GM23338 (cell line): ENCODE measurements around the gene UBN1. TPM values are rescaled to one million over a fixed set of nuclear protein-coding genes. Genes with fewer than 3 reads are reported as not detected.

Experiments used
- ATAC-seq: fragments of 200-7000 bp; cut with Tn5 transposase; 3 replicates; pipeline ENCODE4 v1.9.1; 2020
- DNase-seq: peaks from one replicate; pipeline ENCODE4 v3.0.0-alpha.2; 2015; ENCODE audit warnings: low spot score
- H2AFZ ChIP-seq: fragments of 200-600 bp; sonication (generic); 2 replicates; pipeline ENCODE4 v1.8.0; 2016; ENCODE audit warnings: antibody characterized with exemption, mild to moderate bottlenecking, moderate library complexity
- H3F3A ChIP-seq: fragments of 200-600 bp; sonication (generic); replicated peaks from 2 replicates; pipeline ENCODE4 v1.8.0; 2017; ENCODE audit warnings: antibody characterized with exemption, mixed run types, low read depth
- H3K27ac ChIP-seq: fragments of 200-600 bp; sonication (generic); 2 replicates; pipeline ENCODE4 v1.6.1; 2016; ENCODE audit warnings: low read depth
- H3K27me3 ChIP-seq: fragments of 200-600 bp; sonication (generic); 2 replicates; pipeline ENCODE4 v1.8.0; 2016; ENCODE audit warnings: mild to moderate bottlenecking, mixed run types, moderate library complexity; ENCODE audit not compliant: insufficient read depth
- H3K36me3 ChIP-seq: fragments of 200-600 bp; sonication (generic); 2 replicates; pipeline ENCODE4 v1.8.0; 2016; ENCODE audit warnings: mild to moderate bottlenecking; ENCODE audit not compliant: insufficient read depth
- H3K4me1 ChIP-seq: fragments of 200-600 bp; sonication (generic); 2 replicates; pipeline ENCODE4 v1.8.0; 2016; ENCODE audit warnings: mild to moderate bottlenecking, moderate library complexity; ENCODE audit not compliant: insufficient read depth
- H3K4me2 ChIP-seq: fragments of 200-600 bp; sonication (generic); 2 replicates; pipeline ENCODE4 v1.7.1; 2017; ENCODE audit warnings: mixed run types
- H3K4me3 ChIP-seq: fragments of 200-600 bp; sonication (generic); 2 replicates; pipeline ENCODE4 v1.6.1; 2016; ENCODE audit warnings: mixed run types
- H3K79me2 ChIP-seq: fragments of 200-600 bp; sonication (generic); replicated peaks from 2 replicates; pipeline ENCODE4 v1.8.0; 2017; ENCODE audit warnings: mild to moderate bottlenecking; ENCODE audit not compliant: insufficient read depth
- H3K9me2 ChIP-seq: fragments of 200-600 bp; sonication (generic); 2 replicates; pipeline ENCODE4 v1.8.0; 2017; ENCODE audit not compliant: insufficient read depth
- H4K20me1 ChIP-seq: fragments of 200-600 bp; sonication (generic); replicated peaks from 2 replicates; pipeline ENCODE4 v1.8.0; 2017; ENCODE audit warnings: mild to moderate bottlenecking; ENCODE audit not compliant: insufficient read depth
- H3K27ac Mint-ChIP-seq: 2 replicates; pipeline ENCODE4 v1.8.0; 2020; ENCODE audit warnings: inconsistent platforms, mild to moderate bottlenecking, moderate library complexity, mixed read lengths
- H3K27me3 Mint-ChIP-seq: 3 replicates; pipeline ENCODE4 v1.8.0; 2022; ENCODE audit warnings: low read depth, mild to moderate bottlenecking, moderate library complexity, mixed read lengths, inconsistent platforms; ENCODE audit not compliant: insufficient read depth, poor library complexity
- H3K36me3 Mint-ChIP-seq: 3 replicates; pipeline ENCODE4 v1.8.0; 2021; ENCODE audit warnings: low read depth, mild to moderate bottlenecking, inconsistent platforms, moderate library complexity, mixed read lengths
- H3K4me1 Mint-ChIP-seq: 3 replicates; pipeline ENCODE4 v1.8.0; 2020; ENCODE audit warnings: mild to moderate bottlenecking, inconsistent platforms, mixed read lengths
- H3K4me3 Mint-ChIP-seq: 3 replicates; pipeline ENCODE4 v1.8.0; 2021; ENCODE audit warnings: moderate library complexity, mild to moderate bottlenecking, inconsistent platforms, mixed read lengths
- H3K9me3 Mint-ChIP-seq: 3 replicates; pipeline ENCODE4 v1.8.0; 2020; ENCODE audit warnings: moderate library complexity, mild to moderate bottlenecking, inconsistent platforms, mixed read lengths
- CREB1 ChIP-seq: fragments of 250-450 bp; sonication (Bioruptor Pico); IDR thresholded peaks from 2 replicates; pipeline ENCODE4 v1.5.0; 2020; ENCODE audit warnings: low read depth, mild to moderate bottlenecking, moderate library complexity
- CTCF ChIP-seq, 2 experiments: fragments of 200-600 bp in 1 of 2; sonication (generic) in 1 of 2; conservative IDR thresholded peaks; 2 replicates each; pipeline versions ENCODE4 v1.5.1 to v1.6.1; 2016 to 2017; ENCODE audit warnings: antibody characterized with exemption in 2 of 2, low read depth in 2 of 2, mild to moderate bottlenecking in 2 of 2, moderate library complexity in 1 of 2
- ETS1 ChIP-seq: IDR thresholded peaks from 2 replicates; pipeline ENCODE4 v1.6.1; 2016; ENCODE audit warnings: antibody characterized with exemption
- EZH2phosphoT487 ChIP-seq: fragments of 200-600 bp; sonication (generic); IDR thresholded peaks from one replicate; pipeline ENCODE4 v1.8.1; 2018; ENCODE audit warnings: antibody characterized with exemption; ENCODE audit not compliant: unreplicated experiment
- POLR2AphosphoS5 ChIP-seq: IDR thresholded peaks from 2 replicates; pipeline ENCODE4 v1.6.1; 2016; ENCODE audit warnings: antibody characterized with exemption, low read depth
- REST ChIP-seq: IDR thresholded peaks from one replicate; pipeline ENCODE4 v1.6.1; 2018; ENCODE audit warnings: antibody characterized with exemption; ENCODE audit not compliant: unreplicated experiment
- ZNF114 ChIP-seq: fragments of 250-450 bp; sonication (Bioruptor Pico); IDR thresholded peaks from 2 replicates; pipeline ENCODE4 v1.5.0; 2020; ENCODE audit warnings: mild to moderate bottlenecking, moderate library complexity
- ZNF331 ChIP-seq: fragments of 250-450 bp; sonication (Bioruptor Pico); IDR thresholded peaks from 2 replicates; pipeline ENCODE4 v1.5.0; 2020; ENCODE audit warnings: low read depth, mild to moderate bottlenecking, moderate library complexity
- polyA plus RNA-seq: library from polyadenylated mRNA; unstranded; fragments of >200 nt; fragmentation: Nextera tagmentation; extraction: Ambion mirVana; gene quantifications from 2 replicates; pipeline ENCODE4 v1.2.1, GENCODE V29; 2016
- total RNA-seq: library from RNA; depleted of rRNA; stranded (reverse); fragments of >200 nt; shearing (Covaris generic); gene quantifications from 2 replicates; pipeline ENCODE4 v1.2.3, GENCODE V29; 2014

UBN1 gene
- total and polyA plus RNA-seq, 2 experiments from 2014 or later = 18.3 to 46.8 TPM

- peak overlapping the region; percentile 70; the same call in 1 of the 2 replicates for H3K27ac Mint-ChIP-seq
- ATAC-seq = peak; percentile 79
Observed at GRCh38 chr16:4918781-4919251, 71.5 kb downstream of the UBN1 start.

More at GRCh38 chr16:4918781-4919251, 71.5 kb downstream of the UBN1 start:
- no peak for TF ChIP-seq EZH2phosphoT487
- no peak for TF ChIP-seq CTCF (conservative IDR thresholded peaks at IDR 0.05; ENCODE audit: low read depth in 2 of 2)
- no peak for TF ChIP-seq POLR2AphosphoS5
- TF ChIP-seq ZNF114 (CRISPR knock-in tag) = no peak
- no peak for TF ChIP-seq REST
- TF ChIP-seq CREB1 = no peak
- no peak for TF ChIP-seq ZNF331 (CRISPR knock-in tag)
- no peak for TF ChIP-seq ETS1
- Histone ChIP-seq H3K4me2 (peak overlapping the region; percentile 43; the same call in 1 of the 2 replicates), H3K36me3 (no peaks in the 10 kb centered on the region), H3K4me1 (peaks cover 8% of the 10 kb centered on the region; the same call in 1 of the 2 replicates), H3K4me3 (no peak overlapping the region), H3F3A (no peaks in the 10 kb centered on the region), H3K9me2 (no peaks in the 10 kb centered on the region), H3K79me2 (no peaks in the 10 kb centered on the region), H3K27me3 (no peaks in the 10 kb centered on the region), H3K27ac (0 out of 2 replicates have a peak overlapping the region, but pooled peaks have one; percentile 74), H2AFZ (no peak overlapping the region), H4K20me1 (no peaks in the 10 kb centered on the region)
- no peaks in the 10 kb centered on the region; the same call in 2 of the 3 replicates for H3K36me3 Mint-ChIP-seq
- peaks cover 9% of the 10 kb centered on the region; the same call in 2 of the 3 replicates for H3K4me1 Mint-ChIP-seq
- no peaks in the 10 kb centered on the region for H3K9me3 Mint-ChIP-seq
- peak; percentile 47 for DNase-seq
- no peak overlapping the region for H3K4me3 Mint-ChIP-seq
- peaks cover 2% of the 10 kb centered on the region for H3K27me3 Mint-ChIP-seq
